Measurements from ENCODE around the gene ADGRE2. TPM values are rescaled to one million over a fixed set of nuclear protein-coding genes. Genes with fewer than 3 reads are reported as not detected.

Gene ADGRE2
- polyA plus RNA-seq, 1 donor (not counting 4 experiments of a cell fraction or from before 2014, with no cell fraction given) = 4.2 TPM

DNA sequence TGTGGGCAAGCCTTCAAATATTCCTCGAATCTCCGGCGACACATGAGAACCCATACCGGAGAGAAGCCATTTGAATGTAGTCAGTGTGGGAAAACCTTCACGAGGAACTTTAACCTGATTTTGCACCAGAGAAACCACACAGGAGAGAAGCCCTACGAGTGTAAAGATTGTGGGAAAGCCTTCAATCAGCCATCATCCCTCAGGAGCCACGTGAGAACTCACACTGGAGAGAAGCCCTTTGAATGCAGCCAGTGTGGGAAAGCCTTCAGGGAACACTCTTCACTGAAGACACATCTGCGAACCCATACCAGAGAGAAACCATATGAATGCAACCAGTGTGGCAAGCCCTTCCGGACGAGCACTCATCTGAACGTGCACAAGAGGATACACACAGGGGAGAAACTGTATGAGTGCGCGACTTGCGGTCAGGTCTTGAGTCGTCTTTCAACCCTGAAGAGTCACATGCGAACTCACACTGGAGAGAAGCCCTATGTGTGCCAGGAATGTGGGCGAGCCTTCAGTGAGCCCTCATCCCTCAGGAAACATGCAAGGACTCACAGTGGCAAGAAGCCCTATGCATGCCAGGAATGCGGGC lies 59.7 kb downstream of the ADGRE2 start:
- dilution Hi-C loops (cut with MboI; ENCODE audit: extremely low pct_ligation_motif_present, low sequenced_read_pairs) = no loop called here
- TF ChIP-seq, protein P1, sequence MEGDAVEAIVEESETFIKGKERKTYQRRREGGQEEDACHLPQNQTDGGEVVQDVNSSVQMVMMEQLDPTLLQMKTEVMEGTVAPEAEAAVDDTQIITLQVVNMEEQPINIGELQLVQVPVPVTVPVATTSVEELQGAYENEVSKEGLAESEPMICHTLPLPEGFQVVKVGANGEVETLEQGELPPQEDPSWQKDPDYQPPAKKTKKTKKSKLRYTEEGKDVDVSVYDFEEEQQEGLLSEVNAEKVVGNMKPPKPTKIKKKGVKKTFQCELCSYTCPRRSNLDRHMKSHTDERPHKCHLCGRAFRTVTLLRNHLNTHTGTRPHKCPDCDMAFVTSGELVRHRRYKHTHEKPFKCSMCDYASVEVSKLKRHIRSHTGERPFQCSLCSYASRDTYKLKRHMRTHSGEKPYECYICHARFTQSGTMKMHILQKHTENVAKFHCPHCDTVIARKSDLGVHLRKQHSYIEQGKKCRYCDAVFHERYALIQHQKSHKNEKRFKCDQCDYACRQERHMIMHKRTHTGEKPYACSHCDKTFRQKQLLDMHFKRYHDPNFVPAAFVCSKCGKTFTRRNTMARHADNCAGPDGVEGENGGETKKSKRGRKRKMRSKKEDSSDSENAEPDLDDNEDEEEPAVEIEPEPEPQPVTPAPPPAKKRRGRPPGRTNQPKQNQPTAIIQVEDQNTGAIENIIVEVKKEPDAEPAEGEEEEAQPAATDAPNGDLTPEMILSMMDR (optimal IDR thresholded peaks at IDR 0.05 in 1 of 3, IDR thresholded peaks at IDR 0.05 in 1 of 3, conservative IDR thresholded peaks at IDR 0.05 in 1 of 3; ENCODE audit: extremely low read depth in 1 of 3, insufficient read depth in 2 of 3, low read length in 3 of 3) = no peak
- TF ChIP-seq EZH2 (IDR thresholded peaks at IDR 0.05; ENCODE audit: low read length) = no peak
- Histone ChIP-seq H3K36me3 (ENCODE audit: control insufficient read depth in 2 of 2, extremely low read depth in 1 of 2, insufficient read depth in 2 of 2, low read length in 2 of 2) (peaks cover 0 to 14% of the 10 kb centered on the region in 2 experiments), H3K79me2 (ENCODE audit: control insufficient read depth, insufficient read depth, low read length) (no peaks in the 10 kb centered on the region), H3K4me3 (ENCODE audit: control insufficient read depth in 2 of 3, extremely low read depth in 1 of 3, insufficient read depth in 2 of 3, low read depth in 1 of 3, low read length in 3 of 3) (no peak overlapping the region), H3K4me2 (ENCODE audit: control insufficient read depth, extremely low read depth, insufficient read depth, low read depth, low read length) (no peak overlapping the region), H2AFZ (ENCODE audit: control insufficient read depth, low read length) (no peak overlapping the region), H3K27me3 (ENCODE audit: control insufficient read depth, extremely low read depth, insufficient read depth, low read length) (no peaks in the 10 kb centered on the region), H3K27ac (ENCODE audit: control insufficient read depth, insufficient read depth, low read length) (no peak overlapping the region), H3K9ac (ENCODE audit: control insufficient read depth, extremely low read depth, insufficient read depth, low read length) (no peak overlapping the region), H3K4me1 (ENCODE audit: control insufficient read depth, extremely low read depth, insufficient read depth, low read length) (no peaks in the 10 kb centered on the region), H4K20me1 (ENCODE audit: control insufficient read depth, extremely low read depth, insufficient read depth, low read length) (no peaks in the 10 kb centered on the region), H3K9me3 (ENCODE audit: control insufficient read depth, low read depth, low read length) (peaks cover 8% of the 10 kb centered on the region), H3K9me1 (ENCODE audit: control insufficient read depth, extremely low read depth, insufficient read depth, low read length) (no peaks in the 10 kb centered on the region)
- FAIRE-seq = no peak
- DNase-seq (ENCODE audit: low read depth, low spot score) = no peak

DNA sequence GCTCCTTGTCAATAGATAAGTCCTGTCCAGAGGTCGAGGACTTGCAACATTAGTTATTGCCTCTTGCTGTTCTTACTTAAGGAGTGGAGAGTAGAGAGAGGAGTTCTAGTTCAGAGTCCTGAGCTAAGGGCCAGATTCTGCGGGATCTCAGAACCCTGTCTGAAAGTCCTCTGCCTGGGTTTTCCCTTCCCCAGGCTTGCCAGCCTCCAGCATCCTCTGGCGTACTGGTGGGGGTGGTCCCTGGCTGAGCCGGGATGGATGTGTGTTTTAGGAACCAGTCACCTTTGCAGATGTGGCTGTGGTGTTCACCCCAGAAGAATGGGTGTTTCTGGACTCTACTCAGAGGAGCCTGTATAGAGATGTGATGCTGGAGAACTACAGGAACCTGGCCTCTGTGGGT lies 62.5 kb downstream of the ADGRE2 start:
- peaks cover 8% of the 10 kb centered on the region for H3K9me3 ChIP-seq (ENCODE audit: control insufficient read depth, low read depth, low read length)
- no peak overlapping the region for H2AFZ ChIP-seq (ENCODE audit: control insufficient read depth, low read length)
- FAIRE-seq = no peak
- TF ChIP-seq, protein P1 (optimal IDR thresholded peaks at IDR 0.05 in 1 of 3, IDR thresholded peaks at IDR 0.05 in 1 of 3, conservative IDR thresholded peaks at IDR 0.05 in 1 of 3; ENCODE audit: extremely low read depth in 1 of 3, insufficient read depth in 2 of 3, low read length in 3 of 3) = no peak
- no peak for TF ChIP-seq EZH2 (IDR thresholded peaks at IDR 0.05; ENCODE audit: low read length)
- H3K9me1 ChIP-seq (ENCODE audit: control insufficient read depth, extremely low read depth, insufficient read depth, low read length) = no peaks in the 10 kb centered on the region
- H3K27me3 ChIP-seq (ENCODE audit: control insufficient read depth, extremely low read depth, insufficient read depth, low read length) = no peaks in the 10 kb centered on the region
- H3K36me3 ChIP-seq (ENCODE audit: control insufficient read depth in 2 of 2, extremely low read depth in 1 of 2, insufficient read depth in 2 of 2, low read length in 2 of 2) = peaks cover 0 to 14% of the 10 kb centered on the region in 2 experiments
- no peaks in the 10 kb centered on the region for H3K79me2 ChIP-seq (ENCODE audit: control insufficient read depth, insufficient read depth, low read length)
- H3K9ac ChIP-seq (ENCODE audit: control insufficient read depth, extremely low read depth, insufficient read depth, low read length) = no peak overlapping the region
- dilution Hi-C loops (cut with MboI; ENCODE audit: extremely low pct_ligation_motif_present, low sequenced_read_pairs) = no loop called here
- no peaks in the 10 kb centered on the region for H3K4me1 ChIP-seq (ENCODE audit: control insufficient read depth, extremely low read depth, insufficient read depth, low read length)
- H3K4me2 ChIP-seq (ENCODE audit: control insufficient read depth, extremely low read depth, insufficient read depth, low read depth, low read length) = no peak overlapping the region
- H3K27ac ChIP-seq (ENCODE audit: control insufficient read depth, insufficient read depth, low read length) = no peak overlapping the region
- no peak for DNase-seq (ENCODE audit: low read depth, low spot score)
- H3K4me3 ChIP-seq (ENCODE audit: control insufficient read depth in 2 of 3, extremely low read depth in 1 of 3, insufficient read depth in 2 of 3, low read depth in 1 of 3, low read length in 3 of 3) = no peak overlapping the region
- no peaks in the 10 kb centered on the region for H4K20me1 ChIP-seq (ENCODE audit: control insufficient read depth, extremely low read depth, insufficient read depth, low read length)
